Activated B cell treated with CpG ODN at 0.5 μM for 24 hours (primary cell): ENCODE measurements around the gene OR2H1. TPM values are rescaled to one million over a fixed set of nuclear protein-coding genes. Genes with fewer than 3 reads are reported as not detected.

ENCODE experiments used
- ATAC-seq: fragments of 200-7000 bp; cut with Tn5 transposase; one replicate; pipeline ENCODE4 v1.10.0; 2021; ENCODE audit warnings: low read depth, mild to moderate bottlenecking, moderate library complexity
- CTCF ChIA-PET: fragments of 350-600 bp; sonication (Branson Sonifier 250); formaldehyde crosslinking; loops from one replicate; lab custom pipeline; 2021; ENCODE audit warnings: antibody characterized with exemption; lab: Charles Lee
- POLR2A ChIA-PET: fragments of 350-600 bp; sonication (Branson Sonifier 250); formaldehyde crosslinking; loops from one replicate; lab custom pipeline; 2021; ENCODE audit warnings: antibody characterized with exemption; lab: Charles Lee
- DNase-seq: peaks from one replicate; pipeline ENCODE4 v3.0.0; 2022
- H3K27ac Mint-ChIP-seq: one replicate; pipeline ENCODE4 v1.8.0; 2020; ENCODE audit warnings: mixed read lengths
- H3K27me3 Mint-ChIP-seq: one replicate; pipeline ENCODE4 v1.8.0; 2021; ENCODE audit warnings: mixed read lengths
- H3K36me3 Mint-ChIP-seq: one replicate; pipeline ENCODE4 v1.8.0; 2021; ENCODE audit warnings: low read depth, mixed read lengths
- H3K4me1 Mint-ChIP-seq: one replicate; pipeline ENCODE4 v1.8.0; 2021; ENCODE audit warnings: mixed read lengths
- H3K4me3 Mint-ChIP-seq: one replicate; pipeline ENCODE4 v1.8.0; 2020; ENCODE audit warnings: mild to moderate bottlenecking, mixed read lengths
- H3K9me3 Mint-ChIP-seq: one replicate; pipeline ENCODE4 v1.8.0; 2020; ENCODE audit warnings: mixed read lengths
- CTCF ChIP-seq: fragments of 200-600 bp; IDR thresholded peaks from one replicate; pipeline ENCODE4 v1.8.0; 2022; ENCODE audit warnings: antibody characterized with exemption, mild to moderate bottlenecking
- intact Hi-C: fragments of 100-400 bp; cut with micrococcal nuclease; formaldehyde crosslinking; loops from one replicate; pipeline ENCODE4 v1.15.1; 2024
- total RNA-seq: library from RNA; stranded (reverse); gene quantifications from 2 replicates; pipeline ENCODE4 v1.2.3, GENCODE V29; 2022

OR2H1 gene
- total RNA-seq, 1 donor from 2014 or later: not detected

GRCh38 chr6:29447670-29448069 lies 9.3 kb upstream of the OR2H1 start:
- ChIA-PET CTCF (no interaction called here), POLR2A (no interaction called here)
- no peaks in the 10 kb centered on the region for H3K36me3 Mint-ChIP-seq

GRCh38 chr6:29451471-29452193 lies 5.3 kb upstream of the OR2H1 start:
- peaks cover 5% of the 10 kb centered on the region for H3K9me3 Mint-ChIP-seq
- no peak for ATAC-seq
- H3K4me1 Mint-ChIP-seq: no peaks in the 10 kb centered on the region
- no peak overlapping the region for H3K4me3 Mint-ChIP-seq
- TF ChIP-seq CTCF: no peak
- no peak overlapping the region for H3K27ac Mint-ChIP-seq
- ChIA-PET CTCF (no interaction called here), POLR2A (no interaction called here)
- H3K36me3 Mint-ChIP-seq: no peaks in the 10 kb centered on the region
- intact Hi-C loops: no loop called here
- DNase-seq: no peak
- H3K27me3 Mint-ChIP-seq: peaks cover 28% of the 10 kb centered on the region

More at GRCh38 chr6:29447670-29448069, 9.3 kb upstream of the OR2H1 start:
- DNase-seq: no peak
- ATAC-seq: no peak
- intact Hi-C loops: no loop called here
- Mint-ChIP-seq H3K27ac (no peak overlapping the region), H3K9me3 (peaks cover 15% of the 10 kb centered on the region), H3K27me3 (peaks cover 35% of the 10 kb centered on the region), H3K4me1 (no peaks in the 10 kb centered on the region), H3K4me3 (no peak overlapping the region)
- TF ChIP-seq CTCF: no peak

GRCh38 chr6:29461021-29461814 lies 4.3 kb downstream of the OR2H1 start:
- no peaks in the 10 kb centered on the region for H3K4me1 Mint-ChIP-seq
- CTCF ChIA-PET: no interaction called here
- H3K36me3 Mint-ChIP-seq: no peaks in the 10 kb centered on the region
- H3K9me3 Mint-ChIP-seq: no peaks in the 10 kb centered on the region
- H3K27ac Mint-ChIP-seq: no peak overlapping the region
- DNase-seq: no peak
- ATAC-seq: no peak
- H3K27me3 Mint-ChIP-seq: peaks cover 8% of the 10 kb centered on the region
- TF ChIP-seq CTCF: no peak
- H3K4me3 Mint-ChIP-seq: no peak overlapping the region
- POLR2A ChIA-PET: no interaction called here
- intact Hi-C loops: no loop called here

- H3K36me3 Mint-ChIP-seq: no peaks in the 10 kb centered on the region
- intact Hi-C loops: no loop called here
- DNase-seq: no peak
- ATAC-seq: no peak
- H3K4me3 Mint-ChIP-seq: no peak overlapping the region
- no peaks in the 10 kb centered on the region for H3K4me1 Mint-ChIP-seq
- H3K9me3 Mint-ChIP-seq: no peaks in the 10 kb centered on the region
- POLR2A ChIA-PET: no interaction called here
- peaks cover 8% of the 10 kb centered on the region for H3K27me3 Mint-ChIP-seq
- CTCF ChIA-PET: no interaction called here
- no peak for TF ChIP-seq CTCF
- H3K27ac Mint-ChIP-seq: no peak overlapping the region
Measured at GRCh38 chr6:29462022-29462421, 5.1 kb downstream of the OR2H1 start.

GRCh38 chr6:29465279-29465678 lies 8.3 kb downstream of the OR2H1 start:
- H3K27me3 Mint-ChIP-seq: peaks cover 13% of the 10 kb centered on the region
- ChIA-PET POLR2A (no interaction called here), CTCF (no interaction called here)
- H3K9me3 Mint-ChIP-seq: no peaks in the 10 kb centered on the region
- no peak for TF ChIP-seq CTCF
- no peak overlapping the region for H3K4me3 Mint-ChIP-seq
- DNase-seq (no peak), ATAC-seq (no peak)
- no peaks in the 10 kb centered on the region for H3K36me3 Mint-ChIP-seq
- intact Hi-C loops: no loop called here
- no peak overlapping the region for H3K27ac Mint-ChIP-seq
- H3K4me1 Mint-ChIP-seq: no peaks in the 10 kb centered on the region
